NCI-H1092 (cell line): Measurements from ENCODE around the gene ZNF428.

Experiments used
- DNase-seq: peaks from one replicate; lab custom pipeline; 2025; lab: John Stamatoyannopoulos, UW

Gene ZNF428

DNA sequence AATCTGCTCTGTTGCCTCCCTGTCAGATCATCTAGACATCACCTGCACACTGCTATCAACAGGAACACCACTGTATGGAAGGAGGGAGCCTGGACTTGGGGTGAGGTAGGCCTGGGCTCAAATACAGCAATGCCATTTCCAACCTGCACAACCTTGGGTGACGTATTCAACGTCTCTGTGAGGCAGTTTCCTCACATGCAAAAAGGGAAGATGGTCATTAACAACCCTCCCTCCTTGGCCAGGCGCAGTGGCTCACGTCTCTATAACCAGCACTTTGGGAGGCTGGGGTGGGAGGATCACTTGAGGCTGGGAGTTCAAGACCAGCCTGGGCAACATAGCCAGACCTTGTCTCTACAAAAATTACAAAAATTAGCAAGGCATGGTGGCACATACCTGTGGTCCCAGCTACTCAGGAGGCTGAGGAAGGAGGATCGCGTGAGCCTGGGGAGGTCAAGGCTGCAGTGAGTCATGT is 57.2 kb downstream of the ZNF428 start:
- no peak for DNase-seq

DNA sequence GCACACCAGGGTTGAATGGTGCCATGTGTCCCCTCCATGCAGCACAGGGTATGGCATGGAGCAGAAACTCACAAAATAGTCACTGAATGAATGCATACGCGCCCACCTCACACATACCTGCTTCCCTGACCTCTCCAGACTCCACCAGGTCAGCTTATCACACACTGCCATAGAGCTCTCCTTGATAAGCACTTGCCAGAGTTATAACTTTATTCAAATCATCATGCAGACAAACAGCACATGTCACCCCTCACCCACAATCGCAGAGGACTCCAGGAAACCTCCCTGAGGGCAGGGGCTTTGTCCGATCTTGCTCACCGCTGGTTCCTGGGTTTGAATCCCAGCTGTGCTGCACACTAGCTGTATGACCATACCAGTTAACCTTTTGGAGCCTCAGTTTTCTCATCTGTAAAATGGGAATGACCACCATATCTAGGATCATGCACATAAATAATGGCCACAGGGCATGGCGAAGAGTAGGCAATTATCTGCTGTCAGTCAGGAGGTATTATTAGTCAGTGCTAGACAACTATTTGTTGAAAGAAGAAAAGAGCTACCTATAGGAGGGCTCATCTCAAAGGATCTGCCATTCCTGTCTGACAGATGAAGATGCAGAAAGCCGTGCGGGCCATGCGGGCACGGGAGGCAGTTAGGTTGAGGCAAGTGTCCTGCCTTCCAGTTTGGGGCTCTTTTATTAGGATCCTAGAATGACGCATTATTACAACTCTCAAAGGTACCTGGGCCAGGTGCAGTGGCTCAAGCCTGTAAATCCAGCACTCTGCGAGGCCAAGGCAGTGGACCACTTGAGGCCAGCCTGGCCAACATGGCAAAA is 58.1 kb downstream of the ZNF428 start:
- DNase-seq, result no peak

DNA sequence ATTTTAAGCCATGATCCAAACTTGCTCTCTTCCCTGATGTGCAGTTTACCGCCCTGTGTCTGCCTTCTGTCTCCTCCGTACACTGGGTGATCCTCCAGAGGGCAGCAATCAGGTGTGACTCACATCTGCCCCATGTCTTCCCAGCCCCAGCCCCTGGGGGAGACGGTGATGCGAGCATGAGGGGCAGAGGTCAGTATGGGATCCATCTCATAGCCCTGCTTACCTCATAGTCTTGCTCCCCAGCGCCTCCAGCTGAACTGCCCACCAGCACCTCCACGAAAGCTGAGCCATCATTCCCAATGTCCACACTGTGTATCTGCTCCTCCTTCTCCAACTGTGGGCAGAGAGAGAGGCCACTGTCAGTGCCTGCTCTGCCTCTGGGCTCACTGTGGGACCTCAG is 58.7 kb downstream of the ZNF428 start:
- no peak for DNase-seq
